HS-5 (cell line): ENCODE results near the gene CYB561D2.
"Not testable (repeated sequence)": the region's sequence is repeated elsewhere in the genome, so short reads cannot be mapped to it uniquely, and the experiment has no call there.

Experiments
- DNase-seq: peaks from one replicate; pipeline ENCODE4 v3.0.0-alpha.2; 2012; ENCODE audit warnings: low read depth

Gene CYB561D2, protein sequence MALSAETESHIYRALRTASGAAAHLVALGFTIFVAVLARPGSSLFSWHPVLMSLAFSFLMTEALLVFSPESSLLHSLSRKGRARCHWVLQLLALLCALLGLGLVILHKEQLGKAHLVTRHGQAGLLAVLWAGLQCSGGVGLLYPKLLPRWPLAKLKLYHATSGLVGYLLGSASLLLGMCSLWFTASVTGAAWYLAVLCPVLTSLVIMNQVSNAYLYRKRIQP

DNA sequence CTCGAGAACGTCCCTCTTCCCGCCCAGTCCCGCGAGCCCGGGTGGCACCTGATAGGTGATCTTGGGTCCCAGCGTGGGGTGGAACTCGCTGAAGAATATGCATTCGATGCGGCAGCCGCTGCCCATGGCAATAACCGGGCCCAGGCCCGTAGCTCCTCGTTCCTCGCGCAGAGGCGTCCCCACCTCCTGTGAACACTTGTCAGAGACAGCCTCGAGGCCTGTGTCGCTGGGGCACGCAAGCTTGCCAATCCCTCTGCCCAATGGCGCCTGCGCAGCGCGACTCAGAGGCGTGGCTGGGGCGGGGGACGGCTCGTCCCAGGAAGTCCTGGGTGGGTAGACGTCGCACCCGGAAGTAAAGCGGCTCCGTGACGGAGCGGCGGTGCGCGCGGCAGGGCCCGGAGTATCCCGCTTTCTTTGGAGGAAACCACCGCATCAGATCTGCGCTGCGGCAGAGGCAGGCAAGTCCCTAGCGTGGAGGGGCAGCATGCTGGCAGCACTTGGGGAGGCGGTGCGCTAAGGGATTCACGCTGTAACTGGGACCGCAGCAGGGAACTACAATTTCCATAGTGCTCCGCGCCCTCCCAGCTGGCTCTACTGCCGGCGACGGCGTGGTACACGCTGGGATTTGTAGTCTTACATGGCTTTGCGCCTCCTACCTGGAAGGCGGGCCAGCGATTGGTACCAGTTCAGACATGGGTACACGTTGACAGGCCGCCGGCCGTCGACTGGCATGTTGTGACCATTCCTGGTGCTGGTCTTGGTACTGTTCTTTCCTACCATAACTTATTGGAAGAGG lies at the start of gene CYB561D2, which contains the start of gene NPRL2:
CYB561D2 (plus strand) TSS at position 336 of the 796 bp plus-strand sequence. CDS start 572 bp downstream, outside the sequence.
NPRL2 (minus strand) TSS at position 249 of the 796 bp plus-strand sequence; CDS start at position 126, 123 bp downstream.
- no peak for DNase-seq

DNA sequence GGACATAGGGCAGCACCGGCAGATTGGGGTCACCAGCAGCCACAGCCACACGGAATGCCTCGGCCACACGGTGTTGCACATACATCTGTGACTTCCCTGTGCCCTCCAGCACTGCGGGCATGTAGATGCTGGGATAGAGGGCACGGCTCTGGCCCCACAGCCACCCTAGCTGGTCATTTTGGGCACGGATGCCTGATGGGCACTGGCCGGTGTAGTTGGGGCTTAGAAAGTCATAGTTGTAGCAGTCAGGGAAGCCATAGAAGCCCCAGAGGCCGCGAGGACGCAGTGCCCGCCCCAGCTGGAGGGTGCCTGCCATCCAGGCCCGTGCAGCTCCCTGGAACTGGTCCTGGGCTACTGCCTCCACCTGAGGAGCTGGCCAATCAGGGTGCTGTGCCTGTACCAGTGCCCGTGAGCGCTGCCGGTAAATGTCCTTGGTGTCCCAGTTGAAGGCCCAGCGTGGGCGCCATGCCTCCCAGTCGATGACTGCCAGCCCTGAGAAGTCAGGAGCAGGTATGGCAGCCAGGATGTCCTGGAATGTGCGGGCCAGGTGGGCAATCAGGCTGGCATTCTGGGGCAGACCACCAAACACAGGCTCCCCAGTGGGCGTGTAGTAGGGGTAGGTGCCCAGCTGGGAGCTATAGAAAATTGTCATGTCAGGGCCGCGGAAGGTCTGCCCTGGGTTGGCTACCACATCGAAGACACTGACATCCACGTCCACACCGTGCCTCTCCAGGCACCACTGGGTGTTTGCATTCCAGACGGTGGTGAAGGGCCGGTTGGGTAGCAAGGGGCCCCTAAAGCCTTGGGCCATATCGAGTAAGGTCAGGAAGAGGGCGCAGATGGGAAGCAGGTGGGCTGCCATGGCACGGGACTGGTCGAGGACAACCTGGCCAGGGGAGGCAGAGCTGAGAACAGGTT lies 48.3 kb upstream of the CYB561D2 start:
- DNase-seq: no peak

DNA sequence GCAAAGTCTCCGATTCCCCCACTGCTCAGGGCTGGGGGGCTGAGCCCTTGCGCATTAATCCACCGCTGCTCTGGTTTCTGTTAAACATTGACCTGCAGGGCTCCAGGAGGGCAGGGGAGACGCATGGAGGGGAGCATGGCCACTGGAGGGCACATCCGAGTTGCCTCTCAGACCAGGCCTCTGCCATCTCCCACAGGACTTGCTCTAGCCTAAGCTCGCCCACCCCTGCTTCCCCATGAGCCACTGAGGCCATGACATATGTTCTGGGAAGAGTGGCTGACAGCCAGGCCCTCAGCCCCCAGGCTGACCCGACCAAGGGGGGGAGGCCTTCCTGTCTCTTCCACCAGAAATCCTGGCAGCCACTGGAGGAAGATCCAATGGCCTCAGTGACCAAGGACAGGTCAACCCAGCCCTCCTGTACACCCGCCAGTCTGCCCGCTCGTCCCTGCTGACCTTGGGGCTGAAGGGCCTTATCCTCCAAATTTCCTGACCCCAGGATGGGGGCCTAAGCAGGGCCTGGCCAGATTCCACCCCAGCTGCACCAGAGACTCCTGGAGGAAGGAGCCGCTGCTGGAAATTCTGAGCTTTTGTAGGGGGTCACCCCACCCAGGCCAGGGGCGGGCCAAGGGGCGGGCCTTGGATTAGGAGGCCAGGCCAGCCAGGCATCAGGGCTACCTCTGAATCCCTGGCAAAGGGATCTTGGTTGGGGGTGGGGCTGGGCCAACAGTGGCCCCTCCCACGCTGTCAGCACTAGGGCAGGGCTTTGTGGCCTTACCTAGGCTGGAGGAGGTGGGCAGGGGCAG lies 47.4 kb upstream of the CYB561D2 start, which contains the start of gene HYAL1:
HYAL1 (minus strand) TSS at position 562 of the 803 bp plus-strand sequence. CDS start 618 bp downstream, outside the sequence.
- no peak for DNase-seq

DNA sequence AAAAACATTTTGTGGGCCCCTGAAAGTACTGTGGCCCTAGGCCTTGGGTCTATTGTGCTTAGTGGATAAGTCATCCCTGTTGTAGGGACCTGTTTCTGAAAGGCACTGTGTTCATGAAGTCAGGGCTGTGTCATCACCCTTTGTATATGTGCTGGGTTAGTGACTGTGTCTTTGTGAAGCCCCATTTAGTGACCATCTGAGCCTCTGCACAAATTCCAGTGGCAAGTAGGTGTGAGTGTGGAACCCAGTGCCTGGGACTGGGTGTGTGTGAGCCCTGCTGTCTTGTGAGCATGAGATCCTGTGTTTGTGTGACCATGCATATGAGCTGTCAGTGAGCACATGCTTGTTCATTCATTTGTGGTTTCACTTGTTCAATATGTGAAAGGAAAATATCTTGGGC lies 46.1 kb upstream of the CYB561D2 start:
- no peak for DNase-seq

DNA sequence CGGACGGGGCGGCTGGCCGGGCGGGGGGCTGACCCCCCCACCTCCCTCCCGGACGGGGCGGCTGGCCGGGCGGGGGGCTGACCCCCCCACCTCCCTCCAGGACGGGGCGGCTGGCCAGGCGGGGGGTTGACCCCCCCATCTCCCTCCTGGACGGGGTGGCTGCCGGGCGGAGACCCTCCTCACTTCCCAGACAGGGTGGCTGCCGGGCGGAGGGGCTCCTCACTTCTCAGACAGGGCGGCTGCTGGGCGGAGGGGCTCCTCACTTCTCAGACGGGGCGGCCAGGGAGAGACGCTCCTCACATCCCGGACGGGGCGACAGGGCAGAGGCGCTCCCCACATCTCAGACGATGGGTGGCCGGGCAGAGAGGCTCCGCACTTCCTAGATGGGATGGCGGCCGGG lies 38.6 kb upstream of the CYB561D2 start:
- DNase-seq: not testable (repeated sequence)

DNA sequence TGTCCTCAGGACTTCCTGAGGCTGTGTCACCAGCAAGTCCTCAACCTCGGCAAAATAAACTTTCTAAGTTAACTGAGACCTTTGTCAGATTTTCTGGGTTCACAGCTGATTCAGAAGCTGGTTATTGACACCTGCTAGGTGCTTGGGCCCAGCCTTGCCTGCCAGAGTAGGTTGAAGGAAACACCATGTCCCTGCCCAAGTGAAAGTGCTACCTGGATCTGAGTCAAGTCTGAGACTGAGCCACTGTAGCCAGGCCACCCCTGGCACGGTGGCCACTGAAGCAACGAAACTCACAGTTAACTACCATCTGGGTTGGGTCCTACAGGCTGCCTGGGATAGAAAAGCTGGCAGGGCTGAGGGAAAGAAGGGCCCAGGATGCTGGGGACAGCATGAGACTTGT lies 36.3 kb upstream of the CYB561D2 start:
- DNase-seq: no peak

DNA sequence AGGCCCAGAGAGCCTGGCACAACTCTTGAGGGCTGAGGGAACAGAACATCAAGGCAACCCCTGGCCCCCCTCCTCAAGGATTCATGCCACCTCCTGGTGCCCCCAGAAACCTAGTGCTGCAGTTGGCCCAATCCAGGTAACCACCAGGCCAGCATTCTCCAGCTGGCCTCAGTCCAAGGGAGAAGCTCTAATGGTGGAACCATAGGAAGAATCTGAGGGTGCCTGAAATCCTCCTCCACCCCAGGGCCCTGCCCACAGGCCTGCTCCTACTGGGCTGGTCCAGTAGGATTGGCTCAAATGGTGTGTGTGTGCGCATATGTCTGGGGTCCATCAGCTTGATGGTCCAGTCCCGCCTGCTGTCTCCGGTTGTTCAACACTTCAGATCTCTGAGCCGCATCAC lies 35.8 kb upstream of the CYB561D2 start:
- no peak for DNase-seq

DNA sequence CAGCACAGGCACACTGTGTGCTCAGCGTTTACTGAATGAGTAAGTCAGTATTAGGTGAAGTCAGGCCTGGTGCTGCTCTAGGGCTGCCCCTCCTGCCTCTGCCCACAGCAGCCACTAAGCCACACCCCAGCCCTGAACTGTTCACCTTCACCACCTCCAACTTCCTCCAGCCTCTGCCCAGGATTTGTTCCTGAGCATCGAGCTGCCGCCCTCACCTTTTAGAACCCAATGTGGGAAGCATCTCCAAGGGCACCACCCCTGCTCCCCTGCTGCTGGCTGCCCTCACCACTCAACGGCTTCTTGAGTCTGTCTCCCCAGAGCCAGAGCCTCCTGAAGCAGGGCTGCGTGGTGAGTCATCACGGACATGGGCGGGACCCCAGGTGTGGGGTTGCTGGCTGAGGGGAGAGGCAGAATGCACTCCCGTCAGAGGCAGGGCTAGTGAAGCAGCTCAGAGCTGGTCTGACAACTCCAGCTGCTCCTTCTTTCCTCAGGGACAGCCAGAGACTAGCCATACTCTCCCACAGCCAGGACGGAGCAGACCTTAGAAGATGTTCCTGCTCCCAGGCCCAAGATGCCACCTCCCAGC lies 33.9 kb upstream of the CYB561D2 start:
- no peak for DNase-seq

DNA sequence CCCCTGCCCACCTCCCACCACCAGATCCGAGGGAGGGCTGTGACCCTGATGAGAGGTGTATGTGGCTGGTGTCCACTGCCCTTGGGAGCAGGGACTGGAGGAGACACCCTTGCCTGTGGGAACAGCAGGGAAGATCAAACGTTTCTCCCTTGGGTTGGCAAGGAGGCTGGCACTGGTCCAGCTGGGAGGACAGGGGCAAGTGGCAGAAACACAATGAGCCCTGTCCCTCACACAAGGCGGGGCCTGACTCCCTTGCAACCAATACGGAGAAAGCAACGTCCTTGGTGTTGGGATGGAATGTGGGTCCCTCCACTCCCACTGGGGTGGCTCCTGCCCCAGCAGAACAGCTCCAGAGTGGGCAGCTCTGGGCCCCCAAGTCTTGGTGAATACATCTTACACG lies 33.4 kb upstream of the CYB561D2 start:
- no peak for DNase-seq

DNA sequence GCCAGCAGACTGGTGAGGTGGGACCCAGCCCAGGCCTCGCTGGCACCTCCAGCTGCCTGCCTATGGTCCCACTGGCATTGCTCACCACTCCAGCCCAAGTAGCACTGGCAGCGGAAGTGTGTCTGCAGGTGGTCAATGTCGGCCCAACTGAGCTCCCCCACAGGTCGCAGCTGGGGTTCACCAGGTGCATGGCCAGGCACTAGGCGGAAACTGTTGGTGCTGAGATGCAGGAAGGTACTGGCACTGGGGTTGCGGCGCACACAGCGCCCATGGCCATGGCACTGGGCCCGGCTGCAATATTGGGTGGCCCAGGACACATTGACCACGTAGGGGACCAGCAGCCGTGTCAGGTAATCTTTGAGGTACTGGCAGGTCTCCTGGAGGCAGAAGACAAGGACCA lies 32.5 kb upstream of the CYB561D2 start:
- no peak for DNase-seq

DNA sequence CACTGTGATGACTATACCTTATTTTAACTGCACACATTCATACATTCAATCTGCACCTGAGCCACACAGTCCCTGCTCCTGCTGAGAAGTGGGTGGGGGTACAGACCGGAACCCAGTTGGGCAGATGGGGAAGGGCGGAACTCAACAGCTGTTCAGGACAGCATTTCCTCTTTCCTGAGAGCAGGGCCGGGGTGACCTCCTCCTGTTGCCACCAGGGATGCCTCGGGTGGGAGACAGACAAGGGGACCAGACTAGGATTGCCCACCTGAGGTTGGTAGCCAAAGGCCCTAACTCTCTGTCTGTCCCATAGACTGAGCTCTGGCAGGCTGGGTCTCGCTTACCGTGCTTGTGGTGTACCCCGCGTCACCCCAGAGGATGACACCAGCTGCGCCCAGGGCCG lies 32.0 kb upstream of the CYB561D2 start:
- no peak for DNase-seq

DNA sequence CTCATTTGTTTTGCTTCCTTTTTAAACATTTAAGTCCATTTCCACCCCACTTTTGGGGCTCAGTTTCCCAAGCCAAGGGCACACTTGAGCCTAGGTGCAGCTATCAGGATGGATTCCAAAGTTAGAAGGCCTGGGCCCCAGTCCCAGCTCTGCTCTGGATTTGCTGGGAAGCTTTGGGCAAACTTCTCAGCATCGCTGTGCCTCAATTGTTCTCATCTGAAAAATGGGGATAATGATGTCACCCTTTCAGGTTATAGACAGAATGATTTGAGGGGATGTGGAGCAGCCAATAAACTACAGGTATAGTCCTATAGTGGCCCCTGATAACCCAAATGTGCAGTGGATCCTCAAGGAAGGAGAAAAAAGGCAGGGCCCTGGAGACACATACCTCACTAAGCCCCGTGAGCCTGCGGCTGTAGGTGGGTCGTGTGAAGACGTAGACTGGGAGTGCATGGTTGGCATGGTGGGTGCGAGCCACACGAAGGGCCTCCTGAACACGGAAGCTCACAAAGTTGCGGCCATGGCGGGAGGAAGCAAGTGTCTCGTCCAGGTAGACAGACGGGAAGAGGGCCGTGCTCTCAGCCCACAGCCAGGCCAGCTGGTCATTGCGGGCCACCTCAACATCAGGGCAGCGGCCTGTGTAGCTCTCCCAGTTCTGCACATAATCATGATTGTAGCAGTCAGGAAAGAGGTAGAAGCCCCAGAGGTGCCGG lies 31.3 kb upstream of the CYB561D2 start:
- no peak for DNase-seq

DNA sequence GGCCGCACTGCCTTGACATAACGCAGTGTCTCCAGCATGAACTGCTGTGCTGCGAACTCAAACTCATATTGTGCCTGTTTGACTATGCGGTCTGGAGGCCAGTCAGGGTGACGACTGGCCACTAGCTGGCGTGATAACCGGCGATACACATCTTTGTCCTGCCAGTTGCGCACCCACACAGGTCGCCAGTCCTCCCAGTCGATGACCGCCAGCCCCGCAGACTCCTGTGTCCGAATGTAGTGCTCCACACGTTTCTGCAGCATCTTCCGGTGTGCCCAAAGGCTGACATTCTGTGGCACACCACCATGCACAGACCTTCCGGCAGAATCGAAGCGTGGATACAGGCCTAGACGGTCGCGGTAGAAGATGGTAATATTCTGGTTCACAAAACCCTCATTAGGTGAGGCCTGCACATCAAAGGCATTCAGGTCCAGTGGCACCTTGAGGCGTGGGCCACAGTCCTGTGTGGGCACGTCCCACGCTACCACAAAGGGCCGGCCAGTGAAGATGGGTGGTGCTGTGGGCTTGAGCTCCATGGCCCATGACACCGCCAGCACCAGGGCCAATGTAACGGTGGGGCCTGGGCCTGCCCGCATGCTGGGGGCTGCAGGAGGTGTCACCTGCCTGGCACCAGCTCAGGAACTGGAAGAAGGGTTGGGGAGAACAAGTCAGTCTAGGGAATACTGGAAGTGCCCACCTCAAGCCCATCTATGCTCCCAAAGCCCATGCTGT lies 30.6 kb upstream of the CYB561D2 start:
- DNase-seq: no peak

DNA sequence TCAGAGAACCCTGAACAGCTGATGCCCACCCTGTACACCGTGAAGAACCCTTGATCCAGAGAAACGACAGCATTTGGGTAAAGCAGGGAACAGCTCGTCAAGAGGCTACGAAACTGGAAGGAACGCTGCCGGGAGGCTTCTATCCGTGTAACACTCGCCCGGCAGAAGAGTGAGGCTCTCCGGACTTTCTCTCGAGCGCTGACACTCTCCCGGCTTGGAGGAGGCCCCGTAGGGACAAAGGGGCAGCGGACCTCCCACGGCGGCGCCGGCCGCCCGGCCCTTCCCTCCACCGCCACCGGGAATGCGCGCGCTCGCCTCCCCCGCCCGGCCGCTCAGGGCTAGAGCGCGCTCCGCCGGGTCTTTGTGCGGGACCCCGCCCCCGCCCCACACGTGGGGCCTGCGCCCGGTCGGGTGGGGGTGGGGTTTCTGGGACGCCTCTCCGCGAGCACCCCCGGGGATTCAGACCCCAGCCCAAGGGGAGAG lies 29.8 kb upstream of the CYB561D2 start:
- DNase-seq: no peak

DNA sequence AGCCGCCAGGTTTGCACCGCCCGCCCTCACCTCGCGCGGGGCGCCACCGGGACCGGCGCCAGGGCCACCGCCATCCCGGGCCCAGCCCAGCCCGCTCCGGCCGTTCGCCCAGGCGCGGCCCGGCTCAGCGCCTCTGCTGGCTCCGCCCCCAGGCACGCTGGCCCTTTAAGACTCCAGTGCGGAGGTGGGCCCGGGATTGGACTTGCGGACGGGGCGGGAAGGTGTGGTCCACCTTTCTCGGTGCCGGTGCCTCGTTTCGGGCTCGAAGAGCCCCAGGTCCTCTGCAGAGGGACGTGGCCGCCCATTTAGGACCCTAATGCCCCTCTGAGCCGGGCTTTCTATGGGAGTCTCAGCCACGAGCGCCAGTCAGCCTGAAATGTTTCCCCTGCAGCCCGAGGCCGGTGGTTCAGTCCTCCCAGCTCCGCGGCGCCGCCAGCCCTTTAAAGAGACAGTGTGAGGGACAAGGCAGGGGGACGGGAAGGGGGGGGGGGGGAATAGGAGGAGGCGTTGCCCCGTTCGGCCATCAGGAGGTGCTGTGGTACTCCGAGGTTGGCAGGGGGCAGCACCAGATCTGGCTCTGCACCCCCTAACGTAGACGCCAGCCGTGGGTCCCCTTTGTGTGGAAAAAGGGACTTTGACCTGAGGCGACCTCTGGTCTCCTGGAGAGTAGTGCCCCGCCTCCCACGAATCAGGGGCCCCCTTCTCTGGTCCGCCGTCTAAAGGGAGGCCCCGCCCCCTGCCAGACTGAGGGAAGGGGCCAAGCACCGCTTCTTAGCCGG lies 29.1 kb upstream of the CYB561D2 start:
- DNase-seq: peak; percentile 56

DNA sequence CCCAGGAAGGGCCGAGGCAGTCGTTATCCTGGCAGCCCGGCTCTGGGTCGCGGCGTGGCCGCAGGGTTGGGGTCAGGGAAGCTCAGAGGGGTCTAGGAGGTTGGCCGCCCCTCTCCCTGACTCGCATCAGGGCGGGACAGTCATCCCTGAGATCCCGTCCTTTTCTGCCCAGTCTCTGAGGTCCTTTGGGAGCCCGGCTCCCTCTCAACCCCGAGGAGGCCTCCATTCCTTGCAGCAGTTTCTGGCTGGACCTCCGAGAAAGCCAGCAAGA lies 28.6 kb upstream of the CYB561D2 start:
- DNase-seq: no peak

DNA sequence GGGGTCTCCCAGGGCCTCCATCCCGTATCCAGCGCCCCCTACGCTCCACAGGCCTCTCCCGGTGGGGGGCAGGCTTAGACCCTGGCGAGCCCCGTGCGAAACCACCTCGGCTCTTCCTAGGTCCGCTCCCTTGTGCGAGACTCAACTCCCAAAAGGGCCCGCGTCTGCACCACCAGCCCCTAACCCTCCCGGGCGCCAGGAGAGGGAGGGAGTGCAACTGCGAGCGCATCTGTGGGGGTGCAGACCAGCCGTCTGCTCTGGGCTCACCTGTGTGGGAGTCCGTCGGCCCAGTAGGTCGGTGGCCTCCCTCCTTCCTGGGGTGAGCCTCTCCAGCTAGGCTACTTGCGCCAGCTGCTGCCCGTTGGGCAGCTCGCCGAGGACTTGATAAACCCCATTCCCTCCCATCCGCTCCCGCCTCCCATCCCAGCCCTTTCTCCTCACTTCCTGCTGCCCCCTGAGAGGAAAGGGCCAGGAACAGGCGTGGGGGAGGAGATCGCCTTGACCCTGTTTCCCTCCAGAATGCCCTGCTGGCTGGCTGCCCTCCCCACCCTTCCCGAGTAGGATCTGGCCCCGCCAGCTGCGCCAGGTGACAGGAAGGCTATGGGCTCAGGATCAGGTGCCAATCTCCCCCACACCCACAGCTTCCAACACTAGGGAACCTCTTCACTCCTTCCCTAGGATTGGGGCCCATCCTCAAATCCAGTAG lies 28.1 kb upstream of the CYB561D2 start, which contains the start of gene HYAL2:
HYAL2 (minus strand) TSS at position 360 of the 706 bp plus-strand sequence. CDS start 2,256 bp downstream, outside the sequence.
- no peak for DNase-seq

DNA sequence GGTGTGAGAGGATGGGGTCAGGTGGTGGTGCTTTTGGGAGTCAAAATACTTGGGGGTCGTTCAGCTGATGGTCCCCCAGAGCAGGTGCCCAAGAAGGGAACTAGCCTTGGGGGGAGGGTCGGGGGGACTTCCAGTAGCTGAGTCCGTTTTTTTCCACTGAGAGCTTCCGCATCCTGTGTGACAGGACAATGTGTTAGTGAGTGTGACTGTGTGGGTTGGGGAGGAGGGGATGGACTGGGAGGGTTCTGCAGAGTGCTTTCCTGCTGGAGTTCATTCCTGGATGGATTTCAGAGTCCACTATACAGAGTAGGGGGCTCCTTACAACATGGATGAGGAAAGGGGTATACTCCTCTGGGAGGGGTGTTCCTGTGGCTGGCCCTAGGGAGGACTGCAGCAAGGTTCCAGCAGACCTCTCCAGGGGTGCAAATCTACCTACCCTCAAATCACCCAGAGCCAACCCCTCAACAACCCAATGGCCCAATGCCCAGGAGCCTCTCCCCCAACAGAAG lies 27.5 kb upstream of the CYB561D2 start:
- no peak for DNase-seq
